Stimulated activated CD8-positive, alpha-beta memory T cell treated with anti-CD3 and anti-CD28 coated beads, Interleukin-7, amount 100 ng/mL, for 4 hours (primary cell): ENCODE results near the gene ATF3.

Source experiments
- DNase-seq, 2 donors: peaks; one replicate each; pipeline ENCODE4 v3.0.0-alpha.2; 2020; ENCODE audit warnings: low read depth in 2 of 2

The ATF3 gene

GRCh38 chr1:212586206-212587015, 22.1 kb upstream of the ATF3 start:
- no peak for DNase-seq

- DNase-seq, result no peak
Observed at GRCh38 chr1:212587016-212587887, 21.3 kb upstream of the ATF3 start.

- no peak for DNase-seq
Observed at GRCh38 chr1:212587888-212588510, 20.6 kb upstream of the ATF3 start.

DNA sequence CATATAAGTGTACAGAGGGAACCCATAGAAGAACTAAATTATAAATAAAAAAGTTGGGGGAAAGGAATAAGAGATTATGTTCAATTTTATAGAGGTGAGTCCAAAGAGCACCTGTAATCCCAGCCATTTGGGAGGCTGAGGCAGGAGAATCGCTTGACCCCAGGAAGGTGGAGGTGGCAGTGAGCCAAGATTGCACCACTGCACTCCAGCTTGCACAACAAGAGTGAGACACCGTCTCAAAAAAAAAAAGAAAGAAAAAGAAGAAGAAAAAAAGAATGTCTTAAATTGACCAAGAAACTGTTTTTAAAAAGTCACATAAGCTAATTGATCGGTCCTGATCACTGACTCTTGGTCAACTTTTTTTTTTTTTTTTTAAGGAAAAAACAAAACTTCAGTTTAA, 19.1 kb upstream of the ATF3 start:
- DNase-seq, result no peak

DNA sequence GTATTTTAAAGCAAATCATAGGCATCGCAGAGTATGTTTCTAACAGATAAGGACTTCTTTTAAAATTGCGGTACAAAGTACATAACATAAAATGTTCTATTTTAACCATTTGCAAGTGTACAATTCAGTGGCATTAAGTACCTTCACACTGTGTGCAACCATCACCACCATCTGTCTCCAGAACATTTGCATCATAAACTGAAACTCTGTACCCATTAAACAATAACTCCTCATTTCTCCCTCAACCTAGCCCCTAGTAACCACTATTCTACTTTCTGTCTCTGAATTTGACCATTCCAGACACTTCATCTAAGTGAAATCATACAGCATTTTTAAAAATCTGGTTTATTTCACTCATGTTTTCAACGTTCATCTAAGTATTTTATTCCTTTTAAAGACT, 16.6 kb upstream of the ATF3 start:
- no peak for DNase-seq

DNA sequence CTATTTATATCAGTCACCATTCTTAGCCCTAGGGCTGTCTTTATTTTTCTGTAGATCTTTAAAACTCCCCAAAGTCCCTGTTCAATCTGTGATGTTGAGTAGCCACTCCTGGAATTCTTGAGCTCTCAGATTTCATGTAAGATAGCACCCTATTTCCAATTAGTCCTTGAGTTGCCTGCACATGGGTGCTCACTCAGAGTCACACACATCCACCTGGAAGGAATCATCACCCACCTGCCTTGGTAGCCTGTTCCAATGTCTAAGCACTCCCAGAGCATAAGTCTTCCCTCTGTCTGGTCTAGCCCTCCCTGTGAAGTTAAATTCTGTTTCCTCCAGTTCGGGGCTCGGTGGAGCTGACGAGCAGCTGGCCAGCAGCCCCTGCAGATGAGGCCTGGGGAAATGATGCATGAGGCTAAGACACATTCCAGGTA, 14.7 kb upstream of the ATF3 start:
- no peak for DNase-seq

- DNase-seq, result no peak
Observed at GRCh38 chr1:212594640-212595039, 13.9 kb upstream of the ATF3 start.

DNA sequence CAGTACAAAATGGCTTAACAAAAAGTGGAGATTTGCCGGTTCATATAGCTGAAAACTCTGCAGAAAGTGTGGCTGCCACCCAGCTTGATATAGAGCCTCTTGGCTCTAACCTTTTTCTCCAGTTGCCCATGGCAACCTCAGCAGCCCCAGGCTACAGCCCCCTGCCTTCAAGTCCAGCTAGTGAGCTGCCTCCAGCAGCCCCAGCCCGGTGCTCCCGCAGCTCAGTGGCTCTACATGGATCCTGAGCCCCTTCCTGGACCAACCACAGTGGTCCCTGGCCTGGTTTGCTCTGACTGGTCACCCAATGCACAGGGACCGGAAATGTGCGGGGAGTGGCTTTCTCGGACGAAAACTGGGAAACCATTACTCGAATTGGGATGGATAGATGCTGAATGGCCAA, 13.3 kb upstream of the ATF3 start:
- no peak for DNase-seq

GRCh38 chr1:212595787-212596714, 12.5 kb upstream of the ATF3 start:
- peak; percentile 19 to 23 for DNase-seq

DNA sequence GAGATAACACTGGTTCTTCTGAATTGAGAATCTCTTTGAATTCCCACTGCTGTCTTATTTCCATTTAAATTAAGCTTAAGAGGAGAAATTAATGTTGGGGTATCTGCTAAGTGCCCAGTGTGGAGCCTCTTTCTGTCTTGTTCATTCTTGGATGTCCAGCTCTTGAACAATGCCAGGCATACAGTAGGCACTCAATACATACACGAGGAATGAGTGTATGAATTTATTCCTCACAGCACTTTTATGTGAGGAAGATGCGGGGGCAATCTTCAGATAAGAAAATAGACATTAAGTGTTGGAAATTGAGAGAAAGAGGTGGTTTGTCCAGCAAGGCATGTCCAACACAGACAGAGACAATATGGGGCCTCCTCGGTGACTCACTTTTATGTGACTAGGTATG, 11.8 kb upstream of the ATF3 start:
- no peak for DNase-seq

DNA sequence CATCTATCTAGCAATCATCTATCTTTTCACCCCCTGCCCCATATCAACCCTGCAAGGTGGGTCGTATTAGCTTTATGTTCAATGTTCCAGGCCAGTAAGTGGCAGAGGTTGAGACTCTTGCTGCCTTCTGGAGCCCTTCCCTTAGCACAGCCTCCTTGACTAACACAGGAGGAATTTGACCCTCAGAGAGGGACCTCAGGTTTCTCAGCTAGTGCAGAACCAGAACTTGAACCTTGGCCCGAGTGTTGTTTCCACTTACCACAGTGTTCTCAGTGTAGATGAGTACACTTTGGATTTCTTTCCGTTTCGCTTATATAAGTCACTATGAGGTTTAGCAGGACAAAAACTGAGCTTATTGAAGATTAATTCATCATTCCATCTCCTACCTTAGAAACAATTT, 11.1 kb upstream of the ATF3 start:
- no peak for DNase-seq

GRCh38 chr1:212600071-212600915, 8.3 kb upstream of the ATF3 start:
- no peak for DNase-seq

- DNase-seq, result no peak
Observed at GRCh38 chr1:212600980-212601379, 7.6 kb upstream of the ATF3 start.

GRCh38 chr1:212601524-212601923, 7.0 kb upstream of the ATF3 start:
- DNase-seq, result no peak

GRCh38 chr1:212605441-212606394, 2.8 kb upstream of the ATF3 start:
- DNase-seq, result no peak

GRCh38 chr1:212606395-212607205, 2.0 kb upstream of the ATF3 start:
- peak; percentile 16 to 51 for DNase-seq

DNA sequence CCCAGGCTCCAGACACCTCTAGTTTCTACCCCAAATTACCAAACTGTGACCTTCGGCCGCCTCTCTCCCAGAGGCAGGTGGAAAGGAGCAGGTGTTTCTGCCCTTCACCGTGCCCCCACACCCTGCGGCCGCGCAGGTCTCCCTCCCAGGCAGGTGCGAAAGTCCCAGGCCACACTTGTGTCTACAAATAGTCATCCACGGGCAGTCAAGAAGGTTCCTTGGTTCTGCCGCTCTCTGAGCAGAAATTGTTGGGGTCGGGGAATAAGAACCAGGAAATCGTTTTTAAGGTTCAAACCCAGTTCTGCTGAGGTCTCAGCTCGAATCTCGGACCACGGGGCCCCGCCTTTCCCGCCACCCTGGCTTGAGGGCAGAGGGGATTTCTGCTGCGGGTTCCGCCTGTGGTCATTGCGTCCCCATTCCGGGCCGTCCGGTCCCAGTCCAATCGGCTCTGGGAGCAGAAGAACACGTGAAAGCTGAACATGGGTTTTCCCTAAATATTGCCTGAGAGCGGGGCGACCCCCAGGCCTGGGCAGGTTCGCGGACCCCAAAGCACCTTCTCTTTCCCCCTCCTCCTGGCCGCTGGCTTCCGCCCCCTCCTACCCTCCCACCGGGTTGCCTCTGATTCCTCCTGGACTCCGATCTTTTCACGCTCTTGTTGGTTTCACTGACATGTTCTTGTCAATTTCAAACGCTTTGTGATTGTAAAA, 1.2 kb upstream of the ATF3 start:
- DNase-seq, result no peak

DNA sequence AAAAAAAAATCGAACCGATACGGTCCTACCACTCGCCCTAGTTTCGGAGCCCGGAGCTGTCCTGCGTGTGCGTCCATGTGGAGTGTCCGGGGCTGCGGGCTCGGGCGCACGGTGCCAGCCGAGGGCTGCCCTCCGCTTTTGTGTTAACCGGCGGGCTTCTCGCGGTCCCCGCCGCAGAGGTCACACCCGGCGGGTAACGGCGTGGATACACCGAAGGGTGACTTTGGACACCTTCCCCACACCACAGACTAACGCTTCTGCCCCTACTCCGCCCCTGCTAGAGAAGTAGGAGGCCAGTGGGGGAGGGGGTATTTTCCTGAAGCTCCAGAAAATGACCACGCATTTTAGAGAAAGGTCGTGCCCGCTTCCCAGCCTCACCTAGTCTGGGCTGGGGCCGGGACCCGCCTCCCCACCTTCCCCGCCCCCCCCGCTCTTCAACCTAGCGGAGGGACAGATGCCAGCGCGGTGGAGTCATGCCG, 609 bp upstream of the ATF3 start:
- DNase-seq, result peak in 1 of 2 donors; percentile 10
